Erythroblast (primary cell): Measurements from ENCODE around the gene SPRR1B.
"Not testable (repeated sequence)": the region's sequence is repeated elsewhere in the genome, so short reads cannot be mapped to it uniquely, and the experiment has no call there.

Experiments used
- DNase-seq, 2 experiments: peaks; one replicate each; lab custom pipeline; 2025; lab: John Stamatoyannopoulos, UW
- GATA1 ChIP-seq: IDR thresholded peaks from 2 replicates; pipeline ENCODE4 v1.6.1; 2011; ENCODE audit warnings: low read depth, mild to moderate bottlenecking, control low read depth, low read length, moderate library complexity
- POLR2A ChIP-seq: IDR thresholded peaks from 2 replicates; pipeline ENCODE4 v1.6.1; 2011; ENCODE audit warnings: mild to moderate bottlenecking, low read length

SPRR1B gene

DNA sequence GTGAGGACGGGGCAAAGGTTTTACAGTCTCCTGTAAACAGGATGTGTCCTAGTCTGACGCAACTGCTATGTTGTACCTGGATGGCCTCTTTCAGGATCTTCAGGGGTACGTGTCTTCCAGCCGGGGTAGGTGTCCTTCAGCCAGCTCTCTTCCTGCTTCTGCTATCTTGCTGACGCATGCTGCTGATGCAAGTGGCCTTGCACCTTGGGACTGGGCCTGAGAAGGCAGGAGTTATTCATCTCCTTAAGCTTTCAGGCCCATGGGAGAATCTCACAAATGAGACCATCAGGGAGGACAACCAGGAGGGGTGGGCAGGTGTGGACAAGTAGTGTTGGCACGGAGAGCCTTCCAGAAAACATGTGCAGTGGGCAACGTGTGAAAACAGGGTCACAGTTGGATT lies 7.9 kb upstream of the SPRR1B start:
- TF ChIP-seq GATA1, result no peak
- no peak for TF ChIP-seq POLR2A
- no peak for DNase-seq

DNA sequence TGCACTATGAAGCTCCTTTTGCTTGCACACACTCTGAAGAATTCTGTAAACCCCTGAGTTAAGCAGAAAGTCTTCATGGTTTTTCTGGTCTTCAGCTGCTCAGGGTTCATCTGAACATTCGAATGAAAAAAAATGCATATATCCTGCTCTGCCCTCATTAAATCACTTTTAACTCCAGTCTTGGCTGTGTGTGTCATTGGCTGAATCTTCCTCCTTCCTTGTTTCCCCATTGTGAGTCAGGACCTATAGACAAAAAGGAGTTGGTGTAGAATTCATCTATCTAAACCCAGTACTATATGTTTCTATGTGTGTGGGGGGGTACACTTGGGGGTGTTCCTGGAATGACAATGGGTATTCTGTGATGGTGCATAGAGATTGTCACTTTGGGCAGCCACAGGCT lies 6.6 kb upstream of the SPRR1B start:
- TF ChIP-seq POLR2A, result no peak
- TF ChIP-seq GATA1, result no peak
- no peak for DNase-seq

DNA sequence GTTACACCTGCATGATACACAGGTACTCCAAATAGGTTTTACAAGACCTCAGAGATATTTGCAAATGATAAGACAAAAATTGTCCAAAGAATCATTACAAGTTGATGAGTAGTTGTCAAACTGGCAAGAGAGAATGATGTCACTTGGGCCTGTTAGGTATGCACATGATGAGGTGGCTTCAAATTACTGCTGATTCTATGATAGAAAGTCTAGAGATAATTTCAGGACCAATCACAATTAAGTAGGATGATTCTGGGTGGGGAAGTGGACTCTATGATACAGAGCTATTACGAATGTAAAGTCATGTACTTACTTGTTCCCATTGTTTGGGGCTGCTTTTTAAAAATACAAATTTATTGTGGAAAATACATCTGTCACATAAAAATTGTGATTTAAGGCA lies 5.2 kb upstream of the SPRR1B start:
- no peak for DNase-seq
- TF ChIP-seq GATA1 (no peak), POLR2A (no peak)

DNA sequence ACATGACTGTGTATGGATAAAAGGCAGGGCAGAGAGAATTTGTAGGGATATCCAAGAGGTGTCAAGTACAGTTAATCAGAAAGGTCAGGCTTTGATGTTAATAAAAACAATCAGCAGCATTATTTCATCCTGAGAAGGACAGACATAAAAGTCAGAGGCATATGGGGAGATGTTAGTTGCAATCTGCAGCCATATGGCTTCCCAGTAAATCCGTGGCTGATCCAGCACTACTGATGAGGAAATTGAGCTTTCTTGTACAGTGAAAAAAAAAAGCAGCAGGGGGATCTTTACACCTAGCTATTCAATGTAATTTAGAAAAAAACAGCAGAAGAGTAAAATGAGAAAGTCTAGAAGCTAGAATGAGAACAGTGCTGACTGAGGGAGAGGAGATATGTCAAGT lies 2.2 kb upstream of the SPRR1B start:
- no peak for TF ChIP-seq POLR2A
- no peak for TF ChIP-seq GATA1

DNA sequence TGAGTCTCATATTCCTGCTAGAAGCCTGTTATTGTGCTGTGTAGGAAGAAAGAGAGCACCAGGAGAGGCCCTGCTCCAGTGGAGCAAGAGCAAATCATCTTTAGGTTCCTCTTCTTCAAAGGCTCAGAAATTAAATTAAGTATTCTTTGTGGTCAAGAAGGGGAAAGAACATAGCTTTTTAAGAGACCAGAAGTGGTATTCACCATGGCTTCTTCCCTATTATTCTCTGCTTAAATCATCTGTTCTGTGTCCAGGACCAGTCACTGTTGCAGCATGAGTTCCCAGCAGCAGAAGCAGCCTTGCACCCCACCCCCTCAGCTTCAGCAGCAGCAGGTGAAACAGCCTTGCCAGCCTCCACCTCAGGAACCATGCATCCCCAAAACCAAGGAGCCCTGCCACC lies 1.1 kb downstream of the SPRR1B start:
- no peak for DNase-seq
- TF ChIP-seq GATA1 (no peak), POLR2A (no peak)

More for the DNA sequence above, 2.2 kb upstream of the SPRR1B start:
- no peak for DNase-seq

DNA sequence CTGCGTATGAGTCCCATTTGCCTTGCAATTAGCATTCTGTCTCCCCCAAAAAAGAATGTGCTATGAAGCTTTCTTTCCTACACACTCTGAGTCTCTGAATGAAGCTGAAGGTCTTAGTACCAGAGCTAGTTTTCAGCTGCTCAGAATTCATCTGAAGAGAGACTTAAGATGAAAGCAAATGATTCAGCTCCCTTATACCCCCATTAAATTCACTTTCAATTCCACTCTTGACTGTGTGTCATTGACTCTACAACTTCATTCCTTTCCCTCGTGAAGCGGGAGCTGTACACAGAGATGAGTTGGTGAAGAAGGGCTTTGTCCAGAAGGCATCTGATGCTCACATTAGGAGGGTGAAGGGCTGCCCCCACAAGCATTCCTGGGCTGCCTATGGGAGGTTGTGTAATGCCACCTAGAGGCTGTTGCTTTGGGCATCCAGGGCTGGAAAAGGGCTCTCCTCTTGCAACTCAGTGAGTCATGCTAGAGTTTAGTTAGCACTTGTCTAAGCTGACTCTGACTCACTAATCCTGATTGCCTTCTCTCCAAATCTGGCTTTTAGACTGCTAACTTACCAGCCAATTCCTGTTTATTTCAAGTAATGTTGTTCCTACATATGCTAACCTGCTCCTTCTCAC lies 1.8 kb downstream of the SPRR1B start:
- TF ChIP-seq GATA1 (no peak), POLR2A (no peak)
- DNase-seq, result peak; percentile 4 to 11

DNA sequence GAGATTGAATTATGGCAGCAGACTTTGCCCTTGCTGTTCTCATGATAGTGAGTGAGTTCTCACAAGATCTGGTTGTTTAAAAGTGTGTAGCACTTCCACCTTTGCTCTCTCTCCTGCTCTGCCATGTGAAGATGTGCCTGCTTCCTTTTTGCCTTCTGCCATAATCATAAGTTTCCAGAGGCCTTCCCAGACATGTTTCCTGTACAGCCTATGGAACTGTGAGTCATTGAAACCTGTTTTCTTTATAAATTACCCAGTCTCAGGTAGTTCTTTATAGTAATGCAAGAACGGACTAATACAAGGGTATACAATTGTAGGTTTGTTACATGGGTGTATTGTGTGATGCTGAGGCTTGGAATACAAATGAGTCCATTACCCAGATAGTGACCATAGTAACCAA lies 4.2 kb downstream of the SPRR1B start:
- TF ChIP-seq POLR2A (no peak), GATA1 (no peak)
- no peak for DNase-seq

GRCh38 chr1:153040950-153041631 lies 10.1 kb downstream of the SPRR1B start, which contains the start of gene SPRR2D:
SPRR2D (minus strand) TSS chr1:153041120; CDS start chr1:153040346, 774 bp downstream.
- TF ChIP-seq POLR2A (no peak), GATA1 (no peak)
- DNase-seq, result no peak

DNA sequence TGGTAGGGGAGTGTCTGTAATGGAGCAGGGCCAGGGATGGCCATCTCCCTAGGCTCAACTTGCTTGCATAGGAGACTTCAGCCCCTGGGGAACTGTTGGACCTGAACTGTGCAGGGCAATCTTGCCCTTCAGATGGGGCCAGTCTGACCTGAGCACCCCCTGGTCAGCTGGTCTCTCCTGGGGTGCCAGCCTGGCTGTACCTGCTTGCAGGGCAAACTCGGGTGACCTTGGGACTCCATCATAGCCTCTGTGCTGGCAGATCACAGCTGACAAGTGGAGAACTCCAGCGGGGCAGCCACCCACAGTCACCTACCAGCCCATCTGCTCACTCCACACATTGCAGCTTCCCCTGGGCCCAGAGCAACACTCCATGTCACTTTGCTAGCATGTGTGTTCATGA lies 18.2 kb downstream of the SPRR1B start:
- DNase-seq, result no peak
- TF ChIP-seq GATA1 (no peak), POLR2A (no peak)

- DNase-seq, result not testable (repeated sequence)
Measured at GRCh38 chr1:153056111-153056510, 25.1 kb downstream of the SPRR1B start.

- DNase-seq, result no peak
- TF ChIP-seq POLR2A (no peak), GATA1 (no peak)
Measured at GRCh38 chr1:153057375-153057774, 26.4 kb downstream of the SPRR1B start, which contains the start of gene SPRR2A. SPRR2A (minus strand) TSS chr1:153057512; CDS start chr1:153056735, 777 bp downstream.

- no peak for TF ChIP-seq POLR2A
- TF ChIP-seq GATA1, result no peak
- peak in 1 of 2 experiments; percentile 5 for DNase-seq
Measured at GRCh38 chr1:153058154-153058553, 27.2 kb downstream of the SPRR1B start.

- TF ChIP-seq GATA1 (peak; percentile 70), POLR2A (peak; percentile 40)
- peak; percentile 82 to 93 for DNase-seq
Measured at GRCh38 chr1:153058826-153059784, 28.1 kb downstream of the SPRR1B start.
